H1 (cell line): ENCODE data around the gene HIVEP3. TPM values are rescaled to one million over a fixed set of nuclear protein-coding genes. Genes with fewer than 3 reads are reported as not detected.

Source experiments
- CTCF ChIA-PET: fragments of 300-600 bp; sonication (Branson Sonifier 250); formaldehyde crosslinking; loops from one replicate; lab custom pipeline; 2021; ENCODE audit not compliant: partially characterized antibody; lab: Charles Lee
- POLR2A ChIA-PET: fragments of 300-600 bp; sonication (Branson Sonifier 250); formaldehyde crosslinking; loops from one replicate; lab custom pipeline; 2021; ENCODE audit warnings: inconsistent platforms; ENCODE audit not compliant: partially characterized antibody; lab: Charles Lee
- DNase-seq, 2 experiments: peaks; one replicate each; pipeline versions ENCODE4 v3.0.0 to v3.0.0-alpha.2; 2010 to 2022; ENCODE audit warnings: low spot score in 2 of 2, low read depth in 1 of 2, mixed read lengths in 1 of 2
- FAIRE-seq: peaks from 2 replicates; lab custom pipeline; 2011; peaks lifted over from hg19 to GRCh38; lab: Jason Lieb, UNC
- H2AFZ ChIP-seq: 2 replicates; pipeline ENCODE4 v1.8.1; 2012; ENCODE audit warnings: low read length, inconsistent platforms
- H2AK5ac ChIP-seq: 2 replicates; pipeline ENCODE4 v1.6.1; 2013; ENCODE audit warnings: low read depth, low read length
- H2BK120ac ChIP-seq: replicated peaks from 2 replicates; pipeline ENCODE3; 2013; ENCODE audit warnings: low read depth, low read length, inconsistent platforms
- H2BK12ac ChIP-seq: 2 replicates; pipeline ENCODE4 v1.6.1; 2013; ENCODE audit warnings: low read depth, low read length
- H2BK15ac ChIP-seq: 2 replicates; pipeline ENCODE4 v1.6.1; 2013; ENCODE audit warnings: low read length
- H2BK20ac ChIP-seq: 2 replicates; pipeline ENCODE4 v1.6.1; 2013; ENCODE audit warnings: low read length
- H2BK5ac ChIP-seq: 2 replicates; pipeline ENCODE4 v1.6.1; 2013; ENCODE audit warnings: low read depth, low read length
- H3K14ac ChIP-seq: 2 replicates; pipeline ENCODE4 v1.6.1; 2013; ENCODE audit warnings: inconsistent platforms; ENCODE audit not compliant: insufficient read length
- H3K18ac ChIP-seq: 2 replicates; pipeline ENCODE4 v1.6.1; 2013; ENCODE audit warnings: low read length; ENCODE audit errors: extremely low read depth
- H3K23ac ChIP-seq: 2 replicates; pipeline ENCODE4 v1.6.1; 2013; ENCODE audit warnings: inconsistent platforms; ENCODE audit not compliant: insufficient read length
- H3K23me2 ChIP-seq: 2 replicates; pipeline ENCODE4 v1.6.1; 2013; ENCODE audit warnings: low read depth, low read length
- H3K27ac ChIP-seq: 2 replicates; pipeline ENCODE4 v1.6.1; 2011; ENCODE audit warnings: low read depth, low read length, inconsistent platforms
- H3K27me3 ChIP-seq, 4 experiments: replicated peaks in 1 of 4; 1 replicate in 1 of 4; 2 replicates in 3 of 4; pipeline versions ENCODE4 v1.6.1 to v1.8.1; 2011 to 2013; ENCODE audit warnings: low read length in 3 of 4, mild to moderate bottlenecking in 3 of 4, inconsistent platforms in 2 of 4, mixed read lengths in 2 of 4, moderate library complexity in 1 of 4; ENCODE audit not compliant: control insufficient read depth in 3 of 4, insufficient read depth in 3 of 4; ENCODE audit errors: extremely low read depth in 1 of 4
- H3K36me3 ChIP-seq, 4 experiments: 2 replicates each; pipeline versions ENCODE4 v1.6.1 to v1.8.1; 2011 to 2013; ENCODE audit warnings: mild to moderate bottlenecking in 4 of 4, low read length in 3 of 4, moderate library complexity in 2 of 4, control low read depth in 1 of 4, inconsistent platforms in 1 of 4; ENCODE audit not compliant: insufficient read depth in 4 of 4, control insufficient read depth in 2 of 4
- H3K4ac ChIP-seq: replicated peaks from 2 replicates; pipeline ENCODE3; 2013; ENCODE audit warnings: low read length, low read depth, mixed read lengths, inconsistent platforms; ENCODE audit not compliant: insufficient read length
- H3K4me1 ChIP-seq, 4 experiments: replicated peaks in 1 of 4; 1 replicate in 1 of 4; 2 replicates in 3 of 4; pipeline versions ENCODE4 v1.6.1 to v1.8.1; 2011 to 2013; ENCODE audit warnings: low read length in 3 of 4, inconsistent platforms in 2 of 4, mixed read lengths in 1 of 4; ENCODE audit not compliant: insufficient read depth in 4 of 4, control insufficient read depth in 3 of 4
- H3K4me2 ChIP-seq, 2 experiments: 2 replicates each; pipeline versions ENCODE4 v1.6.1 to v1.8.1; 2011 to 2013; ENCODE audit warnings: low read depth in 2 of 2, low read length in 2 of 2, control low read depth in 1 of 2, inconsistent platforms in 1 of 2, mild to moderate bottlenecking in 1 of 2; ENCODE audit not compliant: insufficient read depth in 1 of 2
- H3K4me3 ChIP-seq, 4 experiments: fragments of 200-600, 300-600 bp in 1 of 4; sonication (generic), shearing (Covaris generic), sonication (Bioruptor Twin) in 1 of 4; 2 replicates each; pipeline versions ENCODE4 v1.5.1 to v1.8.1; 2011 to 2016; ENCODE audit warnings: low read length in 4 of 4, low read depth in 3 of 4, control low read depth in 2 of 4, inconsistent platforms in 2 of 4, mild to moderate bottlenecking in 2 of 4, mixed read lengths in 1 of 4, moderate library complexity in 1 of 4; ENCODE audit not compliant: insufficient read depth in 2 of 4; ENCODE audit errors: extremely low read depth in 1 of 4
- H3K56ac ChIP-seq: replicated peaks from 2 replicates; pipeline ENCODE3; 2013; ENCODE audit warnings: low read depth, mild to moderate bottlenecking, mixed read lengths, low read length, inconsistent platforms; ENCODE audit not compliant: insufficient read length
- H3K79me1 ChIP-seq: 2 replicates; pipeline ENCODE4 v1.6.1; 2013; ENCODE audit warnings: low read depth, low read length, control low read depth
- H3K79me2 ChIP-seq, 2 experiments: 2 replicates each; pipeline versions ENCODE4 v1.6.1 to v1.8.1; 2012 to 2013; ENCODE audit warnings: low read length in 2 of 2, mild to moderate bottlenecking in 2 of 2, inconsistent platforms in 1 of 2; ENCODE audit not compliant: insufficient read depth in 2 of 2, control insufficient read depth in 1 of 2
- H3K9ac ChIP-seq, 4 experiments: replicated peaks in 1 of 4; 1 replicate in 1 of 4; 2 replicates in 3 of 4; pipeline versions ENCODE4 v1.6.1 to v1.8.1; 2011 to 2013; ENCODE audit warnings: low read depth in 3 of 4, low read length in 3 of 4, control low read depth in 2 of 4, mild to moderate bottlenecking in 2 of 4, moderate library complexity in 2 of 4, inconsistent platforms in 1 of 4; ENCODE audit errors: extremely low read depth in 1 of 4
- H3K9me3 ChIP-seq, 2 experiments: 2 replicates each; pipeline versions ENCODE4 v1.6.1 to v1.8.1; 2012 to 2013; ENCODE audit warnings: mild to moderate bottlenecking in 2 of 2, moderate library complexity in 2 of 2, control low read depth in 1 of 2, inconsistent platforms in 1 of 2, low read depth in 1 of 2, low read length in 1 of 2, mixed read lengths in 1 of 2; ENCODE audit not compliant: insufficient read depth in 2 of 2
- H4K20me1 ChIP-seq, 2 experiments: replicated peaks in 1 of 2; 2 replicates each; pipeline versions ENCODE3 to v1.8.1; 2011 to 2013; ENCODE audit warnings: inconsistent platforms in 2 of 2, low read length in 2 of 2, mild to moderate bottlenecking in 1 of 2; ENCODE audit not compliant: insufficient read depth in 2 of 2, control insufficient read depth in 1 of 2
- H4K5ac ChIP-seq: 2 replicates; pipeline ENCODE4 v1.6.1; 2013; ENCODE audit warnings: low read length, low read depth, mixed read lengths, inconsistent platforms; ENCODE audit not compliant: insufficient read length
- H4K8ac ChIP-seq: 2 replicates; pipeline ENCODE4 v1.8.0; 2013; ENCODE audit warnings: mild to moderate bottlenecking, moderate library complexity, low read length, inconsistent platforms; ENCODE audit not compliant: insufficient read depth; ENCODE audit errors: extremely low read depth
- H4K91ac ChIP-seq: replicated peaks from 2 replicates; pipeline ENCODE3; 2013; ENCODE audit warnings: low read length, mixed read lengths, inconsistent platforms; ENCODE audit not compliant: insufficient read length
- CREB1 ChIP-seq: IDR thresholded peaks from 2 replicates; pipeline ENCODE4 v1.6.1; 2012; ENCODE audit warnings: inconsistent platforms
- MAFK ChIP-seq: IDR thresholded peaks from 2 replicates; pipeline ENCODE4 v1.6.1; 2012; ENCODE audit warnings: low read depth, mild to moderate bottlenecking, improper control_type of control experiment, low read length
- POLR2AphosphoS5 ChIP-seq: IDR thresholded peaks from 2 replicates; pipeline ENCODE4 v1.6.1; 2011; ENCODE audit warnings: low read depth, low read length
- RAD21 ChIP-seq, 2 experiments: IDR thresholded peaks in 1 of 2; conservative IDR thresholded peaks in 1 of 2; 2 replicates each; pipeline ENCODE4 v1.6.1; 2011; ENCODE audit warnings: low read depth in 2 of 2, low read length in 2 of 2, improper control_type of control experiment in 1 of 2, inconsistent platforms in 1 of 2, mild to moderate bottlenecking in 1 of 2, moderate library complexity in 1 of 2
- WGBS, 2 experiments: shearing (Covaris generic) in 1 of 2; methylation state at CpG; one replicate each; pipeline versions ENCODE4 v1.1.6 to v1.1.7; 2013 to 2015; ENCODE audit warnings: low lambda C conversion rate in 2 of 2, mixed read lengths in 2 of 2, inconsistent platforms in 1 of 2, low coverage in 1 of 2, missing lambda C conversion rate in 1 of 2; ENCODE audit not compliant: insufficient replicate concordance in 2 of 2, insufficient coverage in 1 of 2, insufficient read length in 1 of 2; ENCODE audit errors: extremely low coverage in 1 of 2, missing lambda C conversion rate in 1 of 2; 5-methylcytosine and 5-hydroxymethylcytosine counted together
- polyA plus RNA-seq, 7 experiments: library from polyadenylated mRNA; depleted of rRNA in 3 of 7; stranded (reverse) in 5 of 7; unstranded in 2 of 7; fragments of >200 nt in 5 of 7; fragments of 200-250 nt in 2 of 7; gene quantifications; 1 replicate in 5 of 7; 2 replicates in 1 of 7; 4 replicates in 1 of 7; pipeline versions ENCODE4 v1.2.1 to v1.2.3, GENCODE V29; 2011 to 2013; ENCODE audit warnings: missing spikeins in 2 of 7, mixed read lengths in 2 of 7
- total RNA-seq: library from RNA; stranded (reverse); fragmentation: NEBNext Ultra II Directional; extraction: Animal tissue kit (Norgen Biotek cat#: 25700); gene quantifications from 2 replicates; pipeline ENCODE4 v1.2.1, GENCODE V29; 2021
- TF ChIP-seq, protein P1 (sequence below), 3 experiments: IDR thresholded peaks; 1 replicate in 2 of 3; 2 replicates in 1 of 3; pipeline versions ENCODE4 v1.5.1 to v1.6.1; 2011; ENCODE audit warnings: low read length in 3 of 3, mild to moderate bottlenecking in 3 of 3, inconsistent platforms in 2 of 3, low read depth in 1 of 3, moderate library complexity in 1 of 3; ENCODE audit not compliant: insufficient read depth in 1 of 3; ENCODE audit errors: control extremely low read depth in 1 of 3

HIVEP3 gene
- total and polyA plus RNA-seq, 2 of the 8 experiments (the other 6 are each of a cell fraction or from before 2014, with no cell fraction given) = 0.24 to 0.69 TPM

DNA sequence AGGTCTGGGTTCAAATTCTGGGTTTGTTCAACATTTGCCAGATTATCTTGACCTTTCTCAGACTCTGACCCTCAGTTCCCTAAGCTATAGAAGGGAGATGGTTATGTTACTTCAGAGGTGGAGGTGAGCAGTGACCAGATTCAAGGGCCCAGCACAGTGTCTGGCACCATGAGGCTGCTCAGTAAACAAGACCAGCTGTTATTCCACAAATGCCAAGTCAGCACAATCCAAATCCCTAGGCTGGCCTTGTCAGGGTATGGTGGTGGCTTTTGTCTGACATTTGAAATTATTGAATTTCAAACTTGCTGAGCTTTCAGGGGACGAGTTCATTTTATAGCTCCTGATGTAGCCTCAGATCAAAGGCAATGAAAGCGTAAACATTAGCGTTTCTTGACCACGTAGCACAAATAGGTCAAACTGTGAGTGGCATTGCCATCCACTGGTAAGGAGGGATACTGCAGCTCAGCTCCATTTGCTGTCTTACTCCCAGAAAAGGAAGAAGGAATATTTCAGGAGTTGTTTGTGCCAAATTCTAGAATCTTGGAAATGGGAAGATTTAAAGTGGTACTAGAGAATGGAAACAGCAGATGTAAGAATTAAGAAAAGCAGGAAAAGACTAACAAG is 339.9 kb downstream of the HIVEP3 start:
- Histone ChIP-seq H2BK5ac (no peak overlapping the region), H3K18ac (no peak overlapping the region), H2AFZ (peak overlapping the region; percentile 82; the same call in 1 of the 2 replicates)

More for the DNA sequence above, 339.9 kb downstream of the HIVEP3 start:
- Histone ChIP-seq H3K36me3 (no peaks in the 10 kb centered on the region), H3K23ac (no peak overlapping the region), H2BK12ac (no peak overlapping the region), H4K91ac (no peak overlapping the region), H3K4me2 (no peak overlapping the region), H3K14ac (no peak overlapping the region), H4K5ac (no peak overlapping the region), H3K4me3 (no peak overlapping the region), H4K20me1 (no peaks in the 10 kb centered on the region), H3K79me2 (no peaks in the 10 kb centered on the region), H2BK120ac (no peak overlapping the region), H2AK5ac (no peak overlapping the region), H3K9me3 (peaks cover 0 to 3% of the 10 kb centered on the region in 2 experiments; a peak in 1 of 4 replicates), H2BK20ac (no peak overlapping the region), H3K79me1 (no peaks in the 10 kb centered on the region), H3K23me2 (no peaks in the 10 kb centered on the region), H2BK15ac (no peak overlapping the region), H3K27ac (no peak overlapping the region), H3K27me3 (no peaks in the 10 kb centered on the region; a peak in 1 of 7 replicates), H3K4ac (no peak overlapping the region), H3K56ac (no peak overlapping the region), H4K8ac (no peak overlapping the region), H3K9ac (no peak overlapping the region), H3K4me1 (no peaks in the 10 kb centered on the region; a peak in 2 of 7 replicates)
- ChIA-PET CTCF (interaction anchor here (0.6 to 3.8 kb wide), 42 partner anchors 9 to 569 kb away, joined by 3 to 20 read pairs (median 4); partner anchors contain the start of gene HIVEP3), POLR2A (no interaction called here)
- WGBS, 2 experiments = 61% methylated on average over 4 of the region's 4 CpGs; no CpG with 5 or more reads in 1 of the 2 experiments
- TF ChIP-seq CREB1 (no peak), MAFK (peak; percentile 94), POLR2AphosphoS5 (no peak), RAD21 (IDR thresholded peaks at IDR 0.05 in 1 of 2, conservative IDR thresholded peaks at IDR 0.05 in 1 of 2; ENCODE audit: low read depth in 2 of 2, low read length in 2 of 2) (peak; percentile 47 to 70)
- TF ChIP-seq, protein P1, sequence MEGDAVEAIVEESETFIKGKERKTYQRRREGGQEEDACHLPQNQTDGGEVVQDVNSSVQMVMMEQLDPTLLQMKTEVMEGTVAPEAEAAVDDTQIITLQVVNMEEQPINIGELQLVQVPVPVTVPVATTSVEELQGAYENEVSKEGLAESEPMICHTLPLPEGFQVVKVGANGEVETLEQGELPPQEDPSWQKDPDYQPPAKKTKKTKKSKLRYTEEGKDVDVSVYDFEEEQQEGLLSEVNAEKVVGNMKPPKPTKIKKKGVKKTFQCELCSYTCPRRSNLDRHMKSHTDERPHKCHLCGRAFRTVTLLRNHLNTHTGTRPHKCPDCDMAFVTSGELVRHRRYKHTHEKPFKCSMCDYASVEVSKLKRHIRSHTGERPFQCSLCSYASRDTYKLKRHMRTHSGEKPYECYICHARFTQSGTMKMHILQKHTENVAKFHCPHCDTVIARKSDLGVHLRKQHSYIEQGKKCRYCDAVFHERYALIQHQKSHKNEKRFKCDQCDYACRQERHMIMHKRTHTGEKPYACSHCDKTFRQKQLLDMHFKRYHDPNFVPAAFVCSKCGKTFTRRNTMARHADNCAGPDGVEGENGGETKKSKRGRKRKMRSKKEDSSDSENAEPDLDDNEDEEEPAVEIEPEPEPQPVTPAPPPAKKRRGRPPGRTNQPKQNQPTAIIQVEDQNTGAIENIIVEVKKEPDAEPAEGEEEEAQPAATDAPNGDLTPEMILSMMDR (IDR thresholded peaks at IDR 0.05; ENCODE audit: control extremely low read depth in 1 of 3, insufficient read depth in 1 of 3, low read depth in 1 of 3, low read length in 3 of 3) = peak; percentile 4 to 73 (median 54)
- peak; percentile 90 for FAIRE-seq
- DNase-seq = no peak
